Medulla oblongata (tissue), 1 donor: ENCODE results near the gene FGF6.

Experiments
- DNase-seq: peaks from one replicate; pipeline ENCODE4 v3.0.0-alpha.2; 2015; ENCODE audit errors: extremely low spot score

Gene FGF6

GRCh38 chr12:4447151-4447550 lies 1.5 kb upstream of the FGF6 start:
- DNase-seq: no peak

GRCh38 chr12:4446335-4446734 lies 720 bp upstream of the FGF6 start:
- no peak for DNase-seq

GRCh38 chr12:4444031-4444430 lies 1.6 kb downstream of the FGF6 start:
- DNase-seq: no peak

GRCh38 chr12:4443616-4444015 lies 2.0 kb downstream of the FGF6 start:
- DNase-seq: no peak

GRCh38 chr12:4441355-4442335 lies 4.0 kb downstream of the FGF6 start:
- DNase-seq: no peak

DNA sequence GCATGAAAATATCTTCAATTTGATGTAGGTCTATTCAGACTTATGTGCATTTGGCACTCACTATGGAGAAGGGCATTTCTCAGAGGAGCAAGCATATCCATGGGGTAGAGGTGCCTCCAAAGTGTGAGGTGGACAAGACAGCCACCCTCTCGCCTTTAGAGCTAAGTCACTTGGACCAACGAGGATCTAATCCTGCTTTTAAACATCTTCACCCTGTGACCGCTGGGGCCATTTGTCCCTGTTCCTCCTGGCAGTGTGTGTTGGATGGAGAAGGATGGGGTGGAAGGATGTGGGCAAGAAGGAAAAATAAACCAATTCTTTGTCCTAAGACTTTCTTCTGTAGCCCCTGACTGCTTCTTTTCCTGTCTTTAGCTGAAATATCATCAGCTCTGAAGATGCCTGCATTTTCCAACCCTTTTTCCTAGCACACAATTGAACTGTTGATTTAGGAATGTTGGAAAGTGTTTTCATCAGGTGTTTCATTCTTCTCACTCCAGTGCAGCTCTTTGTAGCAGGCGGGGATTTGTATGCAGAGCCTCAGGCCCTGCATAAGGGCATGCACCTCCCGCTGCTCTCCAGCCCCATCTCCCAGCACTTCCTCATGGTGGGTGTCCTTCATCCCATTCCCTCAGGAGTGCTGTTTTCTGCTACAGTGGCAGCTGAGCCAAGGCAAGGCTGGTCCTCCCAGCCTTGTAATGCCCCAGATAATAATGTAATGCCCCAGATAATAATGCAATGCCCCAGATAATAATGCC lies 5.3 kb downstream of the FGF6 start:
- no peak for DNase-seq

DNA sequence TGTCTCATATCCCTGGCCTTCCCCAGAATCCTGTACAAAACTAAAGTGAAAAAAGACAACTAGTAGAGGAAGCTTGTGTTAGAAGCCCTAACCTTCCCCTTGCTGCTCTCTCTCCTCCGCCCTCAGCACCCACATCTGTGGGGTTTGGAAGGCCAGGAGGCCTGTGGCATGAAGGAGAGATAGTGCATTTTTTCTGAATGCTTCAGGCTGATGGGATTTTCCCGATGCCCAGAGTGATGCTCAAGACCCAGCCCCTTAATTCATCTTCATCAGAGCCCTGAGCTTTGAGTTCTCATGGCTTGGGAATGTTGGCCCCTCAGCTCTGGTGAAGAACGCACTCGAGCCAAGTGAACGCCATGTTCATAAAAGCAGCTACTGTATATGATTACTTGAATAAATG lies 5.9 kb downstream of the FGF6 start:
- DNase-seq: no peak

GRCh38 chr12:4438834-4439596 lies 6.6 kb downstream of the FGF6 start:
- peak; percentile 70 for DNase-seq

GRCh38 chr12:4435537-4435936 lies 10.1 kb downstream of the FGF6 start:
- DNase-seq: no peak

- peak; percentile 15 for DNase-seq
Measured at GRCh38 chr12:4434706-4435425, 10.7 kb downstream of the FGF6 start.

DNA sequence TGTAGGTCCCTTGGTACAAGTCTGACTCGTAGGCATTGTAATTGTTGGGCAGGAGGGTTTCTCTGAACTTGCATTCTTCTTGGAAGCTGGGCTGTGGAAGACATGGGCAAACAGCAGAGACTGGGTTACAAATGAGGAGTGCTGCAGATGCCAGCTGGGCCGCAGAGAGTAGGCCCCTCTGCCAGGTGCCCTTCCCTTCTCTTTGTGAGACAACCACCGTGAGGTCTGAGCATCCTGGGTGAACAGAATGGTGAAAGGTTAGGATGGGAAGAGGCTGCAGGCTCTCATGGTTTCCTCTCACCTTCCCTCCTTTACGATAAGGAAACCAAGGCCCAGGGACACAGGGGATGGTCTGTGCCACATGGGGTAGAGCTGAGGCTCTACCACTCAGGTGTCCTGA lies 11.3 kb downstream of the FGF6 start:
- DNase-seq: no peak

- DNase-seq: no peak
Measured at GRCh38 chr12:4433745-4434058, 11.9 kb downstream of the FGF6 start.

GRCh38 chr12:4432878-4433744 lies 12.5 kb downstream of the FGF6 start:
- DNase-seq: no peak

GRCh38 chr12:4431866-4432265 lies 13.7 kb downstream of the FGF6 start:
- no peak for DNase-seq

GRCh38 chr12:4431436-4431835 lies 14.2 kb downstream of the FGF6 start:
- no peak for DNase-seq

GRCh38 chr12:4424422-4424821 lies 21.2 kb downstream of the FGF6 start:
- no peak for DNase-seq

- DNase-seq: no peak
Measured at GRCh38 chr12:4423528-4424195, 22.0 kb downstream of the FGF6 start.

DNA sequence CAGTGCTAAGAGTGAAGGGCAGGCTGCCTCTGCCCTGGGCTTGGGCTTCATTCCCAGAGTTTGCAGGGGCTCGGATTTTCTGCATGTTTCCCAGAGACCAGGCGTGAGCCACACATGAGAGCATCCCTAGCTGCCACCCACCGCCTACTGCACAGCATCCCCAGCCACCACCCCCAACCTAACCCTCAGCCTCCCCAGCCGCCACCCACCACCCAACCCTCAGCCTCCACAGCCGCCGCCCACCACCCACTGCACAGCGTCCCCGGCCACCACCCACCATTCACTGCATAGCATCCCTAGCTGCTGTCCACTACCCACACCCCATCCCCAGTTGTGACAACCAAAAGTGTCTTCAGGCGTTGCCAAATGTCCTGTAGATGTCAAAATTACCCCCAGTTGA lies 22.6 kb downstream of the FGF6 start:
- no peak for DNase-seq

DNA sequence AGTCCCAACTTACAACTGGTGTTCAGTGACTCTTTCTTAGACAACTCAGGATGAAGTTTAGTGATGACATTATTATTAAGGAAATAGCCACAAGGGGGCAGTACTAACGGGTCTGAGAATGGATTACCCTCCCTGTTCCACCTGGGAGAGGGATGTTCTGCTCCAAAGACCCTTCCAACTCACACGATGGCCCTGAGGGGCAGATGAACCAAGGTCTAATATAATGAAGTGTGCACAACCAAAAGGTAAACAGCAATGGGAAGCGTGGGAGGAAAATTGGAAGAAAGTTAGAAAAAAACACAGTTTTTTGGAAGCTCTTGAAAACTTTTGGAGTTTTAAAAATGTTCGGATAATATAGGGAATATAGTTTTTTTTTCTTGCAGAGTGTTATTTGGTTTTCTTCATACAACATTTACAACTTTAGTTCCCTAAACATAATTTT lies 24.0 kb downstream of the FGF6 start:
- peak; percentile 60 for DNase-seq

GRCh38 chr12:4420138-4420670 lies 25.4 kb downstream of the FGF6 start:
- no peak for DNase-seq
